ENCODE measurements around the gene DZIP1. TPM values are rescaled to one million over a fixed set of nuclear protein-coding genes. Genes with fewer than 3 reads are reported as not detected.

Gene DZIP1
- total RNA-seq, 1 donor from 2014 or later: 30.0 TPM

DNA sequence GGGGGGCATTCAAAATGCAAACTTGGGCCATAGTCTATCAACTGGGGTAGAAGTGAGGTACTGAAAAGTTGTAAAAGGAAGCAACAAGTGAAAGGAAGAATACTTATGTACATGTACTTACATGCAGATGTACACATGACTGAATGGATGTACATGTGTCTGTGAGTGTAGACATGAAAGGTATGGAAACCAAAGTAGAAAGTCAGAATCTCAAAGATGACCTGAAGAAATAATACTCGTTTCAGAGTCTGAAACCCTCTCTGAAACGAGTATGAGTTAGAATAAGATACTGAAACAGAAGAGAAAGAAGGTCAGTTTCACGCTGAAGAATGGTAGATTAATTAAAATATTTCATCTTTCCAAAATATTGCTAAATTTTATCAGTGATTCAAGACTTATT, 13.9 kb downstream of the DZIP1 start:
- intact Hi-C loops (cut with DNase I): no loop called here
- TF ChIP-seq CTCF (IDR thresholded peaks at IDR 0.05) (no peak), POLR2A (IDR thresholded peaks at IDR 0.05) (no peak), POLR2AphosphoS5 (IDR thresholded peaks at IDR 0.05; ENCODE audit: insufficient read depth in 1 of 2, low read depth in 1 of 2) (no peak)
- Histone ChIP-seq H3K27ac (no peak overlapping the region), H3K4me1 (no peaks in the 10 kb centered on the region), H3K9me3 (no peaks in the 10 kb centered on the region), H3K27me3 (no peaks in the 10 kb centered on the region), H3K36me3 (peaks cover 0 to 18% of the 10 kb centered on the region in 2 donors), H3K4me3 (no peak overlapping the region)
- DNase-seq (ENCODE audit: extremely low spot score in 2 of 2): no peak

DNA sequence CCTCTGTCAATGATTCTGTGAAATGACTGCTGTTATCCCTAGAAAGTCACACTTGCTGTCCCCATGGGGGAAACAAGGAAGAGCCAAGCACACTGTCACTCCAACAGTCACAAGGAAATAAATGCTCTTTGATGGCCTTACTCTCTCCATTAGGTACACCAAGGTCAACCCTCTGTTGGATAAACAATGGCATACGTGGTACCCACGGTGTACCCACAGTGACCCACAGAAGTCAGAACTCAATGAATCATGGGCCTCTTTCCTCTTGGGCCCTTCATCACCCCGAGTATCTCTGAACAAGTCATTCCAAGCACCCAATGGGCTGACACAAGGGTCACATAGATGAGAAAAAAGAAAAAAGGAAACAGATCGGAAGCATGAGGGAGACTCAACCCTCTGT, 15.4 kb downstream of the DZIP1 start:
- no peak overlapping the region for H3K4me3 ChIP-seq
- intact Hi-C loops (cut with DNase I): no loop called here
- H3K4me1 ChIP-seq: no peaks in the 10 kb centered on the region
- TF ChIP-seq POLR2A (IDR thresholded peaks at IDR 0.05): no peak
- no peak for TF ChIP-seq POLR2AphosphoS5 (IDR thresholded peaks at IDR 0.05; ENCODE audit: insufficient read depth in 1 of 2, low read depth in 1 of 2)
- no peak for TF ChIP-seq CTCF (IDR thresholded peaks at IDR 0.05)
- no peak overlapping the region for H3K27ac ChIP-seq
- H3K9me3 ChIP-seq: no peaks in the 10 kb centered on the region
- peaks cover 0 to 18% of the 10 kb centered on the region in 2 donors for H3K36me3 ChIP-seq
- no peaks in the 10 kb centered on the region for H3K27me3 ChIP-seq
- DNase-seq (ENCODE audit: extremely low spot score in 2 of 2): no peak

DNA sequence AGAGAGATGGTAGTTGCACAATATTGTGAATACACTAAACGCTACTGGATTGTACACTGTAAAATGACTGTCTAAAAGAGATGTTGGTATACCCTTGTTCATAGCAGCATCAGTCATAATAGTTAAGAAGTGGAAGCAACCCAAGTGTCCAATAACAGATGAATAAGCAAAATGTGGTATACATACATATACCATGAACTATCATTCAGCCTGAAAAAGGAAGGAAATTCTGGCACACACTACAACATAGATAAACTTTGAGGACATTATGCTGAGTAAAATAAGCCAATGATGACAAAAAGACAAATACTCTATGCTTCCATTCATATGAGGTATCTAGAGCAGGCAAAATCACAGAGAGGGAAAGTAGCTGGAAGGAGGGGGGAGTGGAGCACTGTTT, 16.0 kb downstream of the DZIP1 start:
- no peak for TF ChIP-seq POLR2A (IDR thresholded peaks at IDR 0.05)
- TF ChIP-seq CTCF (IDR thresholded peaks at IDR 0.05): no peak
- TF ChIP-seq POLR2AphosphoS5 (IDR thresholded peaks at IDR 0.05; ENCODE audit: insufficient read depth in 1 of 2, low read depth in 1 of 2): no peak
- Histone ChIP-seq H3K4me3 (no peak overlapping the region), H3K9me3 (no peaks in the 10 kb centered on the region), H3K36me3 (peaks cover 0 to 18% of the 10 kb centered on the region in 2 donors), H3K27ac (no peak overlapping the region), H3K27me3 (no peaks in the 10 kb centered on the region), H3K4me1 (no peaks in the 10 kb centered on the region)
- no peak for DNase-seq (ENCODE audit: extremely low spot score in 2 of 2)
- intact Hi-C loops (cut with DNase I): no loop called here

GRCh38 chr13:95627590-95627989, 16.9 kb downstream of the DZIP1 start:
- Histone ChIP-seq H3K9me3 (no peaks in the 10 kb centered on the region), H3K27ac (no peak overlapping the region), H3K36me3 (peaks cover 0 to 25% of the 10 kb centered on the region in 2 donors), H3K4me3 (no peak overlapping the region), H3K4me1 (no peaks in the 10 kb centered on the region), H3K27me3 (no peaks in the 10 kb centered on the region)
- intact Hi-C loops (cut with DNase I): no loop called here
- DNase-seq (ENCODE audit: extremely low spot score in 2 of 2): no peak
- TF ChIP-seq POLR2AphosphoS5 (IDR thresholded peaks at IDR 0.05; ENCODE audit: insufficient read depth in 1 of 2, low read depth in 1 of 2): no peak
- TF ChIP-seq CTCF (IDR thresholded peaks at IDR 0.05): no peak
- no peak for TF ChIP-seq POLR2A (IDR thresholded peaks at IDR 0.05)

- TF ChIP-seq CTCF (IDR thresholded peaks at IDR 0.05) (no peak), POLR2AphosphoS5 (IDR thresholded peaks at IDR 0.05; ENCODE audit: insufficient read depth in 1 of 2, low read depth in 1 of 2) (no peak), POLR2A (IDR thresholded peaks at IDR 0.05) (no peak)
- no peaks in the 10 kb centered on the region for H3K4me1 ChIP-seq
- peaks cover 0 to 27% of the 10 kb centered on the region in 2 donors for H3K36me3 ChIP-seq
- intact Hi-C loops (cut with DNase I): no loop called here
- H3K9me3 ChIP-seq: no peaks in the 10 kb centered on the region
- no peak for DNase-seq (ENCODE audit: extremely low spot score in 2 of 2)
- no peaks in the 10 kb centered on the region for H3K27me3 ChIP-seq
- H3K27ac ChIP-seq: no peak overlapping the region
- H3K4me3 ChIP-seq: no peak overlapping the region
Measured at GRCh38 chr13:95626768-95627167, 17.7 kb downstream of the DZIP1 start.
